Measurements from ENCODE around the gene CPA3.

The CPA3 gene

GRCh38 chr3:148916132-148916531 is 51.0 kb downstream of the CPA3 start:
- DNase-seq (ENCODE audit: low read depth), result no peak

GRCh38 chr3:148922467-148922866 is 57.4 kb downstream of the CPA3 start:
- no peak for DNase-seq (ENCODE audit: low read depth)

GRCh38 chr3:148923592-148923991 is 58.5 kb downstream of the CPA3 start:
- DNase-seq (ENCODE audit: low read depth), result no peak

- no peak for DNase-seq (ENCODE audit: low read depth)
Observed at GRCh38 chr3:148924562-148924961, 59.5 kb downstream of the CPA3 start.

GRCh38 chr3:148925845-148926244 is 60.7 kb downstream of the CPA3 start:
- no peak for DNase-seq (ENCODE audit: low read depth)

- DNase-seq (ENCODE audit: low read depth), result no peak
Observed at GRCh38 chr3:148930752-148931151, 65.7 kb downstream of the CPA3 start.

- DNase-seq (ENCODE audit: low read depth), result no peak
Observed at GRCh38 chr3:148931574-148931973, 66.5 kb downstream of the CPA3 start.

- DNase-seq (ENCODE audit: low read depth), result no peak
Observed at GRCh38 chr3:148932972-148933371, 67.9 kb downstream of the CPA3 start.

GRCh38 chr3:148937467-148938255 is 72.6 kb downstream of the CPA3 start:
- no peak for DNase-seq (ENCODE audit: low read depth)

- no peak for DNase-seq (ENCODE audit: low read depth)
Observed at GRCh38 chr3:148938306-148938705, 73.2 kb downstream of the CPA3 start.

GRCh38 chr3:148938936-148939335 is 73.8 kb downstream of the CPA3 start:
- no peak for DNase-seq (ENCODE audit: low read depth)

- DNase-seq (ENCODE audit: low read depth), result no peak
Observed at GRCh38 chr3:148940983-148941382, 75.9 kb downstream of the CPA3 start.

GRCh38 chr3:148943506-148944205 is 78.6 kb downstream of the CPA3 start:
- DNase-seq (ENCODE audit: low read depth), result peak; percentile 80

GRCh38 chr3:148945116-148945515 is 80.0 kb downstream of the CPA3 start:
- DNase-seq (ENCODE audit: low read depth), result no peak
